ENCODE results near the gene REEP5.
A peak's percentile ranks its signal among the peaks of the same experiment; 100 is the strongest.

Gene REEP5

DNA sequence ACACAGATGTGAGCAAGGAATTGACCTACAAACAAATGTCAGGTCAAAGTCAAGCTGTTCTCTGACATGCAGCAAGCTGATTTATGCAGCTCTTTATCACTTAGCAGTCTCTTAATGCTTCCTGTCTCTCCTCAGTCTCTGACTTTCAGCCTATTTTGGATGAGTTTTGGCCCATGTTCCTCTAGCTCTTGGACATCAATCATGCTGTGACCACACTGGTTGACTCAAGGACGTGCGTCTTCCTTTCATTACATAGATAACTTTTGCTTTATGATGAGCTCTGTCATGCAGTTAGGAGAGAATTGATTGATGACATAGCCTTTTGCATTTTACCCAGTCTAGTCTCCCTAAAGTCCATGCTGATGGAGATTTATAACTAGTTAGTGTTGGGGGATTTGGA, 9.4 kb upstream of the REEP5 start:
- Histone ChIP-seq H3F3A (ENCODE audit: control insufficient read depth, insufficient read depth) (peaks cover 46% of the 10 kb centered on the region), H3K36me3 (ENCODE audit: control insufficient read depth, low read length) (peaks cover 4% of the 10 kb centered on the region), H3K4me1 (ENCODE audit: control insufficient read depth, low read length) (peaks cover 69% of the 10 kb centered on the region), H3K79me2 (ENCODE audit: control insufficient read depth, low read length) (peaks cover 11% of the 10 kb centered on the region), H3K9me3 (ENCODE audit: control insufficient read depth, insufficient read depth, low read length) (no peaks in the 10 kb centered on the region), H3K27ac (ENCODE audit: low read depth, low read length) (peak overlapping the region; percentile 97), H3K4me3 (ENCODE audit: low read length) (peak overlapping the region; percentile 3), H3K4me2 (ENCODE audit: low read length) (peak overlapping the region; percentile 96), H4K20me1 (ENCODE audit: control insufficient read depth, insufficient read depth, low read depth, low read length) (no peaks in the 10 kb centered on the region), H3K9me2 (replicated peaks; ENCODE audit: control insufficient read depth, low read length) (no peaks in the 10 kb centered on the region), H3K27me3 (ENCODE audit: control insufficient read depth, low read length) (no peaks in the 10 kb centered on the region)
- no peak for TF ChIP-seq EZH2phosphoT487 (IDR thresholded peaks at IDR 0.05; ENCODE audit: borderline replicate concordance, low read length)
- TF ChIP-seq, protein P1, sequence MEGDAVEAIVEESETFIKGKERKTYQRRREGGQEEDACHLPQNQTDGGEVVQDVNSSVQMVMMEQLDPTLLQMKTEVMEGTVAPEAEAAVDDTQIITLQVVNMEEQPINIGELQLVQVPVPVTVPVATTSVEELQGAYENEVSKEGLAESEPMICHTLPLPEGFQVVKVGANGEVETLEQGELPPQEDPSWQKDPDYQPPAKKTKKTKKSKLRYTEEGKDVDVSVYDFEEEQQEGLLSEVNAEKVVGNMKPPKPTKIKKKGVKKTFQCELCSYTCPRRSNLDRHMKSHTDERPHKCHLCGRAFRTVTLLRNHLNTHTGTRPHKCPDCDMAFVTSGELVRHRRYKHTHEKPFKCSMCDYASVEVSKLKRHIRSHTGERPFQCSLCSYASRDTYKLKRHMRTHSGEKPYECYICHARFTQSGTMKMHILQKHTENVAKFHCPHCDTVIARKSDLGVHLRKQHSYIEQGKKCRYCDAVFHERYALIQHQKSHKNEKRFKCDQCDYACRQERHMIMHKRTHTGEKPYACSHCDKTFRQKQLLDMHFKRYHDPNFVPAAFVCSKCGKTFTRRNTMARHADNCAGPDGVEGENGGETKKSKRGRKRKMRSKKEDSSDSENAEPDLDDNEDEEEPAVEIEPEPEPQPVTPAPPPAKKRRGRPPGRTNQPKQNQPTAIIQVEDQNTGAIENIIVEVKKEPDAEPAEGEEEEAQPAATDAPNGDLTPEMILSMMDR (IDR thresholded peaks at IDR 0.05; ENCODE audit: low read depth, low read length, poor library complexity, severe bottlenecking) = no peak

DNA sequence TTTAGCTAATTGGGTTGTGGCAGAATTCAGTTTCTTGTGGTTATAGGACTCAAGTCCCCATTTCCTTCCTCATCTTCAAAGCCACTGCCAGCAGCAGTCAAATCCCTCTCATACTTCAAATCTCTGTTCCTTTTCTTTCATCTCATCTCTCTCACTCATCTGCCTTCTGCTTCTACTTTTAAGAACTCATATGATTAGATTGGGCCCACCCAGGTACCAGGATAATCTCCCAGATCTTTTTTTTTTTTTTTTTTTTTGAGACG, 8.0 kb upstream of the REEP5 start:
- Histone ChIP-seq H3K4me1 (ENCODE audit: control insufficient read depth, low read length) (peaks cover 83% of the 10 kb centered on the region), H3K4me3 (ENCODE audit: low read length) (peak overlapping the region; percentile 79), H3K79me2 (ENCODE audit: control insufficient read depth, low read length) (peaks cover 11% of the 10 kb centered on the region), H3K27ac (ENCODE audit: low read depth, low read length) (peak overlapping the region; percentile 97), H3K36me3 (ENCODE audit: control insufficient read depth, low read length) (peaks cover 4% of the 10 kb centered on the region), H3F3A (ENCODE audit: control insufficient read depth, insufficient read depth) (peaks cover 60% of the 10 kb centered on the region), H3K4me2 (ENCODE audit: low read length) (peak overlapping the region; percentile 96), H3K9me2 (replicated peaks; ENCODE audit: control insufficient read depth, low read length) (no peaks in the 10 kb centered on the region), H3K9me3 (ENCODE audit: control insufficient read depth, insufficient read depth, low read length) (no peaks in the 10 kb centered on the region), H3K27me3 (ENCODE audit: control insufficient read depth, low read length) (no peaks in the 10 kb centered on the region), H4K20me1 (ENCODE audit: control insufficient read depth, insufficient read depth, low read depth, low read length) (no peaks in the 10 kb centered on the region)
- TF ChIP-seq, protein P1 (IDR thresholded peaks at IDR 0.05; ENCODE audit: low read depth, low read length, poor library complexity, severe bottlenecking) = no peak
- no peak for TF ChIP-seq EZH2phosphoT487 (IDR thresholded peaks at IDR 0.05; ENCODE audit: borderline replicate concordance, low read length)

DNA sequence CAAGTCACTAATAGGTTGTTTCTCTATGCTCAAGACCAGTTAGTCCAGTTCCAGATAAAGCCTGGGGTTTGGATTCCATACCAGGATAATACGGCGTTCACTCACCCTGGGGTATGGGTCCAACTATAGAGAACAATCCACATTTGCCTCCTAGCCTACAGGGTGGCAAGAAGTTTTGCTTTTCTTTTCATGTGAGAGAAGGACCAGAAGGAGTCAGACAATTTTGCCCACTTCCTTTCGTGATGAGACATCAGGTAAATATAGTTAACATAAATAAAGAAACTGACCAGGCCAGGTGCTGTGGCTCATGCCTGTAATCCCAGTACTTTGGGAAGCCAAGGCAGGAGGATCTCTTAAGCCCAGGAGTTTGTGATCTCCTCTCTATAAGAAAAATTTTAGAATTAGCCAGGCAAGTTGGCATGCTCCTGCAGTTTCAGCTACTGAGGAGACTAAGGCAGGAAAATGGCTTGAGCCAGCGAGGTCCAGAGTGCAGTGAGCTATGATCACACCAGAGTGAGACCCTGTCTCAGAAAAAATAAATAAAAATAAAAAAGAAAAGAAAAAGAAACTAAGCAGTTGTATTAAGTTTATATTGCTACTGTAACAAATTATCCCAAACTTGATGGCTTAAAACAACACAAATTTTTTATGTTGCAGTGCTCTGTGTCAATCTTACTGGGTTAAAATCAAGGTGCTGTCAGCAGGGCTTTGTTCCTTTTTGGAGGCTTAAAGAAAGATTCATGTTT, 7.5 kb upstream of the REEP5 start:
- Histone ChIP-seq H3K9me3 (ENCODE audit: control insufficient read depth, insufficient read depth, low read length) (no peaks in the 10 kb centered on the region), H4K20me1 (ENCODE audit: control insufficient read depth, insufficient read depth, low read depth, low read length) (no peaks in the 10 kb centered on the region), H3K36me3 (ENCODE audit: control insufficient read depth, low read length) (peaks cover 4% of the 10 kb centered on the region), H3K4me3 (ENCODE audit: low read length) (peak overlapping the region; percentile 79), H3K27ac (ENCODE audit: low read depth, low read length) (peak overlapping the region; percentile 97), H3K79me2 (ENCODE audit: control insufficient read depth, low read length) (peaks cover 11% of the 10 kb centered on the region), H3F3A (ENCODE audit: control insufficient read depth, insufficient read depth) (peaks cover 64% of the 10 kb centered on the region), H3K4me1 (ENCODE audit: control insufficient read depth, low read length) (peaks cover 88% of the 10 kb centered on the region), H3K9me2 (replicated peaks; ENCODE audit: control insufficient read depth, low read length) (no peaks in the 10 kb centered on the region), H3K4me2 (ENCODE audit: low read length) (peak overlapping the region; percentile 96), H3K27me3 (ENCODE audit: control insufficient read depth, low read length) (no peaks in the 10 kb centered on the region)
- TF ChIP-seq EZH2phosphoT487 (IDR thresholded peaks at IDR 0.05; ENCODE audit: borderline replicate concordance, low read length) = no peak
- TF ChIP-seq, protein P1 (IDR thresholded peaks at IDR 0.05; ENCODE audit: low read depth, low read length, poor library complexity, severe bottlenecking) = no peak
